GM10248 (cell line): ENCODE data around the gene FBXW5.

ENCODE experiments used
- CTCF ChIA-PET: fragments of 300-600 bp; sonication (Branson Sonifier 250); formaldehyde crosslinking; extraction: SDS; loops from one replicate; lab custom pipeline; 2021; ENCODE audit warnings: antibody characterized with exemption; lab: Yijun Ruan, JAX
- POLR2A ChIA-PET: fragments of 350-650 bp; sonication (Branson Sonifier 250); formaldehyde crosslinking; extraction: SDS; loops from one replicate; lab custom pipeline; 2020; ENCODE audit warnings: antibody characterized with exemption; lab: Yijun Ruan, JAX
- DNase-seq: peaks from one replicate; pipeline ENCODE4 v3.0.0; 2012; ENCODE audit errors: extremely low spot score
- TF ChIP-seq, protein P1 (sequence below): IDR thresholded peaks from 2 replicates; pipeline ENCODE4 v1.5.1; 2012; ENCODE audit warnings: mild to moderate bottlenecking, low read depth; ENCODE audit errors: extremely low read depth, missing control alignments, control extremely low read depth

FBXW5 gene

DNA sequence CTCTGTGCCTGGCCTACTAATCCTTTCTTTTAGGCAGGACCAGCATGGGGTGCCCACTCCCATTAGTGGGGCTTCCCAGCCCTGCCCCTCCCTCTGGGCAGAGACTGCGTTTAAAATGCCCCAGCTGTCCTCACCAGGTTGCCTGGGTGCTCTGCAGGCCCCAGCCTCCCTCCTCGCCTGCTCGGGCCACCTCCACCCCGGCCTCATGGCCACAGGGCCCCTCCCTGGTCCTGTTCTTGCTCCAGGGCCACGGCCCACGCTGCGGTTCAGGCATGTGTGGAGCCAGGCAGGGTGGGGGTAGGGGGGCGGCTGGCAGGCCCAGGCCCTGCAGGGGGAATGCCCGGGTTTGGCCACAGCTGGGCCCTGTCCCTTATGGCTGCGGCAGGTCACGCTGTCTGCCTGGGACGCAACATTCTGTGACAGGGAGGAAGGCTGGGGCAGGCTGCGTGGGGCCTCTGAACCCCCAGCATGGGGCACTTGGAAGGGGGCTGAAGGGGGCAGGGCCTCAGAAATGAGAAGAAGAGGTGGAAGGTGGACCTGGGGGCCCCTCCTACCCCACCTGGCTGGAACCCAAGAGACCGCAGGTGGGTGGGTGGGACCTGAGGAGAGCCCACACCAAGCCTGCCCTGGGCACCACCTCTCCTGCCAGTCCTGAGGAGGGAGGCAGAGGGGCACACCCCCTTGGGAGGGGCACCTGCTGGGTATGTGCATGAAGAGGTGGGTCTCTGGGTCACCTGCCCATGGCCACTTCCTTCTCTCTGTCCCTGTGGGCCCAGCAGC, 7.2 kb upstream of the FBXW5 start, which contains the start of gene LCN12:
TSS of gene LCN12 (plus strand) at position 733 of the 780 bp plus-strand sequence. CDS start 55 bp downstream, outside the sequence.
- TF ChIP-seq, protein P1, sequence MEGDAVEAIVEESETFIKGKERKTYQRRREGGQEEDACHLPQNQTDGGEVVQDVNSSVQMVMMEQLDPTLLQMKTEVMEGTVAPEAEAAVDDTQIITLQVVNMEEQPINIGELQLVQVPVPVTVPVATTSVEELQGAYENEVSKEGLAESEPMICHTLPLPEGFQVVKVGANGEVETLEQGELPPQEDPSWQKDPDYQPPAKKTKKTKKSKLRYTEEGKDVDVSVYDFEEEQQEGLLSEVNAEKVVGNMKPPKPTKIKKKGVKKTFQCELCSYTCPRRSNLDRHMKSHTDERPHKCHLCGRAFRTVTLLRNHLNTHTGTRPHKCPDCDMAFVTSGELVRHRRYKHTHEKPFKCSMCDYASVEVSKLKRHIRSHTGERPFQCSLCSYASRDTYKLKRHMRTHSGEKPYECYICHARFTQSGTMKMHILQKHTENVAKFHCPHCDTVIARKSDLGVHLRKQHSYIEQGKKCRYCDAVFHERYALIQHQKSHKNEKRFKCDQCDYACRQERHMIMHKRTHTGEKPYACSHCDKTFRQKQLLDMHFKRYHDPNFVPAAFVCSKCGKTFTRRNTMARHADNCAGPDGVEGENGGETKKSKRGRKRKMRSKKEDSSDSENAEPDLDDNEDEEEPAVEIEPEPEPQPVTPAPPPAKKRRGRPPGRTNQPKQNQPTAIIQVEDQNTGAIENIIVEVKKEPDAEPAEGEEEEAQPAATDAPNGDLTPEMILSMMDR = no peak
- no peak for DNase-seq
- ChIA-PET CTCF (interaction anchor here (2.5 kb wide), 1 partner anchor 78 kb away, joined by 9 read pairs; no protein-coding TSS in a partner anchor), POLR2A (no interaction called here)

DNA sequence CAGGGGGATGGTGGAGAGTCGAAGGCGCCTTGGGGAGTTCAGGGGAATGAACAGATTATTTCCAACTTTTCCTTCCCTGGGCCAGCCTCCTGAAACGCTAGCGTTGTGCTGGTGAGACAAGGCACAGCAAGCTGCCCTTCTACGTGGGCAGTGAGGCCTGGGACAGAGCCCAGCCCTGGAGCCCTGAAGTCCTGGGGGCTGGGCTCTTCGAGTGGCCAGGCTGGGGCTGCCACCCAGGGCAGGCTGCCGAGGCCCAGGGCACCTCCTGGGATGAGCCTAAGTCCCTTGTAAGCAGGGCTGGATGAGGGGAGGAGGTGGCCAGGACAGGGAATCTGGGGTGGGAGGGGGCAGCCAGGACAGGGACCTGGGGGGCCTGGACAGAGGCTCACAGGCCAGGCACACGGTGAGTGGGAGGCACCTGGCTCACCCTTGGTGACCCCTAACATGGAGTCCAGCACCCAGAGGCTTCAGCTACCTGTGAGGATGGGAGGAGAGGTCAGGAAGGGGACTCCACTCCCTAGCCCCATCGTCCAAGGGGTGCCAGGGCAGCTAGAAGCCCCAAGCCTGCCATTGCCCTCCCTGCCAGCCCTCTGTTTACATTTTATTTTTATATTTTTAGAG, 6.2 kb upstream of the FBXW5 start:
- POLR2A ChIA-PET = no interaction called here
- CTCF ChIA-PET = interaction anchor here (2.5 kb wide), 1 partner anchor 78 kb away, joined by 9 read pairs; no protein-coding TSS in a partner anchor
- TF ChIP-seq, protein P1 = no peak
- no peak for DNase-seq

DNA sequence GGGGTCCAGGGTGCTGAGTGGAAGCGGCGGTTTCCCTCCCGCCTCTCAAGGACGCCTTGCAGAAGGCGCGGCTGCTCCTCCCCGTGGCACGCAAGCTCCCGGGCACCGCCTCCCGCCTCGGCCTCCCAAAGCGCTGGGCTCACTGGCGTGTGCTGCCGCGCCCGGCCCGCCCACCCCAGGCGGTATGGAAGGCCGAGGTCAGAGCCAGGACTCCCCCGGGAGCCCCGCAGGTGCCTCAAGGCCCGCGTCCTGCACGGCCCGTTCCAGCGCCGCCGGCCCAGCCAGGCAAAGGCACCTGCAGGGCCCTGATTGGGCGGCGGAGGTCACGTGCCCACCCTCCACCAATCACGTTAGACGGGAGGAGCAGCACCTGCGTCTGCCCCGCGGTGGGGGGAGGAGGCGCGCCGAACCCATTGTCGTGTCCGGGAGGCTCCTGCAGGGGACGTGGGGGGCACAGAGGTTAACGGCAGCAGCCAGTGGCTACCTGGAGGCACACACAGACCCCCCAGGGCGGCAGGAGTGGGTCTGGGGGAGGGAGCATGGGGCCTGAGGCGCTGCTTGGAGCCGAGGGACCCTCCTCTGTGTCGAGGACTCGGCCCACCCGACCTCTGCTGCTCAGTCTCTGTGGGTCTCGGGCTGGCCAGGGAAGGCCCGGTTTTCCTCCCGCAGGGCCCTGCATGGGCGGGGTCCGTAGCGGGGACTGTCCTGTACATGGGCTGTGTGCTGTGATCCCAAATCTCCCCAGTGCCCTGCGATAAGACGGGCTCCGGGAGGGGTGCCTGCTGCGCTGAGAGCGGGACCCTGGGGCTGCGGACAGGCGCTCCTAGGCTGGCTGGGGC, 5.5 kb upstream of the FBXW5 start:
- peak; percentile 100 for DNase-seq
- TF ChIP-seq, protein P1 = no peak
- POLR2A ChIA-PET = no interaction called here
- CTCF ChIA-PET = interaction anchor here (2.5 to 6.5 kb wide), 2 partner anchors 79 to 84 kb away, joined by 9 to 126 read pairs; partner anchors contain the start of gene FUT7

DNA sequence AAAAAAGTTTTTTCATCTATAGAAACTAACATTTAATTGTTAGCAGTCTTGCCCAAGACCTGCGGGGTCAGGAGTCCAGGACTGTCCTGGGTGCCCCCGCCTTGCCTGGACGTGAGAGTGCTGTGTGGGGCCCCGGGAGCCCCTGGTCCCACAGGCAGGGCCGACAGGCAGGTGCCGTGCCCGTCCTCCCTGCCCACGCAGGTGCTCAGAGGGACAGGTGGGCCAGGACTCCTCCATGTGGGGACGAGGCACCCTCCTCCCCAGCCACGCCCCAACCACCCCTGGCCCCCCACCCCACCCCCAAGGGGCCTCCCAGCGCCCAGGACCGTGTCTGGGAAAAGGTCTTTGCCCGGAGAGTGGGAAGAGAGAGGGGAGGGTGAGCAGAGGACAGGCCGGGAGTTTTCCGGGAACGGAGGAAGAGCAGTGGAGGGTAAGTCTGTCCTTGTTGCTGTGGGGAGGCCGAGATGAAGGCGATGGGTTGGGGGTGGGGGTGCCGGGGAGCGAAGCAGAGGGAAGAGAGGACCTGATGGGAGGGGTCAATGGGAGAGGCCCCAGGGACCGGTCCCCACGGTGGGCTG, 4.8 kb upstream of the FBXW5 start:
- TF ChIP-seq, protein P1 = no peak
- ChIA-PET POLR2A (no interaction called here), CTCF (interaction anchor here (2.5 to 6.5 kb wide), 2 partner anchors 80 to 85 kb away, joined by 9 to 126 read pairs; partner anchors contain the start of gene FUT7)
- no peak for DNase-seq

DNA sequence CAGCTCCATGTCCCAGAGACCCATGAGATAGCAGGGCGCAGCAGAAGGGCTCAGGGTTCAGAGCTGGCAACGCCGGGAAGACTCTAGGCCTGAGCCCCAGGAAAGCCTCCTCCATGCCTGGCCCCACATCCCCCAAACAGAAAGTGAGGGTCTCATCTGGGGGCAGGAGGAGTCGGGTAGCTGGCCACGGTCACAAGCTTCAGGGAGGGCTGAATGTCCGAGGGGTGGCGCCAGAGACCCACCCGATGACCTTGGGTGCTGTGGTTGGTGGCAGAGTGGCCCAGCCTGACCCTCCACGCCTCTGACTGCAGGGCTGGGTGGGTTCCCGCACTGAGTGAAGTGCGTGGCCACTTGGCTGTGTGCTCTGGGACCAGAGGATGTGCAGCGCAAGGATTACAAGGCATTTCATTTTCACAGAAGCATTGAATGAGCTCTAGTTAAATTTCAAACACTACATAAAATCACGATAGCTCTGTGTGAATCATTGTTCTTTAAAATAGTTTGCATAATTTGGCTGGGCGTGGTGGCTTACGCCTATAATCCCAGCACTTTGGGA, 3.5 kb upstream of the FBXW5 start:
- no peak for DNase-seq
- POLR2A ChIA-PET = interaction anchor here (0.6 to 1.6 kb wide), 3 partner anchors 40 to 293 kb away, joined by 3 to 6 read pairs (median 4); partner anchors contain the start of genes CYSRT1 and TUBB4B
- CTCF ChIA-PET = interaction anchor here (0.6 to 6.5 kb wide), 33 partner anchors 9 to 289 kb away, joined by 3 to 126 read pairs (median 4); partner anchors contain the start of genes ABCA2, AJM1, FUT7 and MAN1B1
- TF ChIP-seq, protein P1 = peak; percentile 71
